ENCODE measurements around the gene PERM1. TPM values are rescaled to one million over a fixed set of nuclear protein-coding genes. Genes with fewer than 3 reads are reported as not detected.

The PERM1 gene
- total and polyA plus RNA-seq, 2 of the 13 experiments (the other 11 are each of a cell fraction or from before 2014, with no cell fraction given), result 0.04 to 0.29 TPM

DNA sequence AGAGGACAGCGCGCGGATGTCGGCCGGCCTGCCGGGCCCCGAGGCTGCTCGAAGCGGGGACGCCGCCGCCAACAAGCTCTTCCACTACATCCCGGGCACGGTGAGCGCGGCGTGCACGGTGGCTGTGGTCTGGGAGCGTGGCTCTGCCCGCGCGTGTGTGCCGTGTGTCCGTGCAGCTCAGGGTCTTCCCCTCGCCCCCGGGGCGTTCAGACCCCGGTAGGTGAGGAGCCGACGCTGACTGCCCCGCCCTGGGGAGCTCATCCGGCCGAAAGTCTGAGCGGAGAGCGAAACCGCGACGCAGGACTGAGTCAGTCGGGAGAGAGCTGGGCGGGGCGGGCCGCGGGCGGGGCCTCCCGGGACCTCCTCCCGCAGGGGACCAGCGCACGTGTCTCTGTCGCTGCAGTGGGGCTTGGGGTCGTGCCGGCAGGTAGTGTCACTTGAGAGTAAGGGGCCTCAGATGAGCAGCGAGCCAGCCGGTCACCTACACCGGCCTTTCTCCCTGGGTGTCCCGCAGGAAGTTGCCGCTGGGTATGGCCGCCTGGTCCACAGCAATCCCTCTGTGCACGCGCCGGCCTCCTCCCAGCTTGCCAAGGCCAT, 15.1 kb downstream of the PERM1 start (continued):
- TF ChIP-seq NFAT5 (CRISPR knock-in tag; IDR thresholded peaks at IDR 0.05) (peak; percentile 45; the same call in 1 of the 2 replicates), CBX2 (IDR thresholded peaks at IDR 0.05; ENCODE audit: low read depth, low read length) (no peak), CBX2 (CRISPR knock-in tag; IDR thresholded peaks at IDR 0.05; ENCODE audit: low read depth) (no peak), FOSL2 (CRISPR knock-in tag; IDR thresholded peaks at IDR 0.05) (peak; percentile 57), PAF1 (CRISPR knock-in tag; IDR thresholded peaks at IDR 0.05) (no peak), KDM3A (CRISPR knock-in tag; IDR thresholded peaks at IDR 0.05; ENCODE audit: low read depth) (0 out of 2 replicates have a peak, but pooled peaks have one; percentile 40), ZNF513 (CRISPR knock-in tag; conservative IDR thresholded peaks at IDR 0.05) (no peak), ZBTB43 (CRISPR knock-in tag; conservative IDR thresholded peaks at IDR 0.05) (0 out of 2 replicates have a peak, but pooled peaks have one; percentile 41), PPARG (CRISPR knock-in tag; conservative IDR thresholded peaks at IDR 0.05) (0 out of 2 replicates have a peak, but pooled peaks have one; percentile 23), MEIS2 (CRISPR knock-in tag; IDR thresholded peaks at IDR 0.05) (peak; percentile 46; the same call in 1 of the 2 replicates), NFKBIZ (CRISPR knock-in tag; IDR thresholded peaks at IDR 0.05) (no peak), NCOA5 (CRISPR knock-in tag; IDR thresholded peaks at IDR 0.05) (no peak), DNMT3B (CRISPR knock-in tag; conservative IDR thresholded peaks at IDR 0.05) (no peak)
- TF ChIP-seq, protein P1, sequence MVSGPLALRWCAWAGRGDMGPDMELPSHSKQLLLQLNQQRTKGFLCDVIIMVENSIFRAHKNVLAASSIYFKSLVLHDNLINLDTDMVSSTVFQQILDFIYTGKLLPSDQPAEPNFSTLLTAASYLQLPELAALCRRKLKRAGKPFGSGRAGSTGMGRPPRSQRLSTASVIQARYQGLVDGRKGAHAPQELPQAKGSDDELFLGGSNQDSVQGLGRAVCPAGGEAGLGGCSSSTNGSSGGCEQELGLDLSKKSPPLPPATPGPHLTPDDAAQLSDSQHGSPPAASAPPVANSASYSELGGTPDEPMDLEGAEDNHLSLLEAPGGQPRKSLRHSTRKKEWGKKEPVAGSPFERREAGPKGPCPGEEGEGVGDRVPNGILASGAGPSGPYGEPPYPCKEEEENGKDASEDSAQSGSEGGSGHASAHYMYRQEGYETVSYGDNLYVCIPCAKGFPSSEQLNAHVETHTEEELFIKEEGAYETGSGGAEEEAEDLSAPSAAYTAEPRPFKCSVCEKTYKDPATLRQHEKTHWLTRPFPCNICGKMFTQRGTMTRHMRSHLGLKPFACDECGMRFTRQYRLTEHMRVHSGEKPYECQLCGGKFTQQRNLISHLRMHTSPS (CRISPR knock-in tag; IDR thresholded peaks at IDR 0.05; ENCODE audit: low read depth), result no peak
- TF ChIP-seq, protein P2, sequence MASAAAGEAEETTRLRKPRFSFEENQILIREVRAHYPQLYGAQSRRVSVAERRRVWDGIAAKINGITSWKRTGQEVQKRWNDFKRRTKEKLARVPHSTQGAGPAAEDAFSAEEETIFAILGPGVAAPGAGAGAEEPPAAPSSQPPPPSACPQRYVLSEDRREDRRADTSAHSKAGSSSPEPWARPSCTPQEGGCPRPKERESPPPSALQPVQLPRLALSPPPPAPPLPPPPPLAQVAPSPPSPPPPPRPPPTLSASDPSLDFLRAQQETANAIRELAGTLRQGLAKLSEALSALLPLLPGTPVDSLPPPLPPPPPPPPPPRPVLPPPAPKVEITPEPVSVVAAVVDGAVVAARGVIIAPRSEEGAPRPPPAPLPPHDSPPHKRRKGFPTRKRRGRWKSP (CRISPR knock-in tag; IDR thresholded peaks at IDR 0.05), result peak; percentile 22; the same call in 1 of the 2 replicates
- TF ChIP-seq, protein P3, sequence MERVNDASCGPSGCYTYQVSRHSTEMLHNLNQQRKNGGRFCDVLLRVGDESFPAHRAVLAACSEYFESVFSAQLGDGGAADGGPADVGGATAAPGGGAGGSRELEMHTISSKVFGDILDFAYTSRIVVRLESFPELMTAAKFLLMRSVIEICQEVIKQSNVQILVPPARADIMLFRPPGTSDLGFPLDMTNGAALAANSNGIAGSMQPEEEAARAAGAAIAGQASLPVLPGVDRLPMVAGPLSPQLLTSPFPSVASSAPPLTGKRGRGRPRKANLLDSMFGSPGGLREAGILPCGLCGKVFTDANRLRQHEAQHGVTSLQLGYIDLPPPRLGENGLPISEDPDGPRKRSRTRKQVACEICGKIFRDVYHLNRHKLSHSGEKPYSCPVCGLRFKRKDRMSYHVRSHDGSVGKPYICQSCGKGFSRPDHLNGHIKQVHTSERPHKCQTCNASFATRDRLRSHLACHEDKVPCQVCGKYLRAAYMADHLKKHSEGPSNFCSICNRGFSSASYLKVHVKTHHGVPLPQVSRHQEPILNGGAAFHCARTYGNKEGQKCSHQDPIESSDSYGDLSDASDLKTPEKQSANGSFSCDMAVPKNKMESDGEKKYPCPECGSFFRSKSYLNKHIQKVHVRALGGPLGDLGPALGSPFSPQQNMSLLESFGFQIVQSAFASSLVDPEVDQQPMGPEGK (CRISPR knock-in tag; IDR thresholded peaks at IDR 0.05), result peak; percentile 81
